B cell (primary cell): ENCODE measurements around the gene NPEPPS. TPM values are rescaled to one million over a fixed set of nuclear protein-coding genes. Genes with fewer than 3 reads are reported as not detected.

Source experiments
- ATAC-seq: fragments of 200-7000 bp; cut with Tn5 transposase; one replicate; pipeline ENCODE4 v1.10.0; 2021; ENCODE audit warnings: low read depth, mild to moderate bottlenecking, moderate number of reproducible peaks, moderate library complexity
- CTCF ChIA-PET: fragments of 350-600 bp; sonication (Branson Sonifier 250); formaldehyde crosslinking; loops from one replicate; lab custom pipeline; 2021; ENCODE audit warnings: antibody characterized with exemption, inconsistent platforms; lab: Charles Lee
- POLR2A ChIA-PET: fragments of 350-600 bp; sonication (Branson Sonifier 250); formaldehyde crosslinking; loops from one replicate; lab custom pipeline; 2021; ENCODE audit warnings: antibody characterized with exemption; lab: Charles Lee
- DNase-seq: peaks from one replicate; pipeline ENCODE4 v3.0.0; 2013
- H2AFZ ChIP-seq: 2 replicates; pipeline ENCODE4 v1.6.1; 2012; ENCODE audit warnings: mild to moderate bottlenecking, low read depth, low read length; ENCODE audit not compliant: insufficient read depth, poor library complexity, severe bottlenecking
- H3K27ac ChIP-seq, 2 donors: 1 replicate in 1 of 2; 2 replicates in 1 of 2; pipeline ENCODE4 v1.5.1; 2012 to 2013; ENCODE audit warnings: low read length in 2 of 2, mild to moderate bottlenecking in 2 of 2, moderate library complexity in 1 of 2
- H3K27me3 ChIP-seq, 4 experiments: fragments of 200-600 bp in 1 of 4; sonication (generic) in 1 of 4; replicated peaks in 1 of 4; 1 replicate in 2 of 4; 2 replicates in 2 of 4; pipeline versions ENCODE4 v1.6.1 to v1.7.0; 2013 to 2016; ENCODE audit warnings: low read length in 3 of 4, mild to moderate bottlenecking in 2 of 4, mixed read lengths in 1 of 4, moderate library complexity in 1 of 4; ENCODE audit not compliant: insufficient read depth in 4 of 4, control insufficient read depth in 3 of 4; ENCODE audit errors: control extremely low read depth in 1 of 4
- H3K36me3 ChIP-seq, 2 experiments: replicated peaks in 1 of 2; 1 replicate in 1 of 2; 2 replicates in 1 of 2; pipeline versions ENCODE4 v1.6.1 to v1.7.1; 2013; ENCODE audit warnings: low read length in 1 of 2; ENCODE audit not compliant: insufficient read depth in 2 of 2, control insufficient read depth in 1 of 2; ENCODE audit errors: control extremely low read depth in 1 of 2, extremely low read depth in 1 of 2
- H3K4me1 ChIP-seq, 2 donors: fragments of 200-600 bp in 1 of 2; sonication (generic) in 1 of 2; 1 replicate in 1 of 2; 2 replicates in 1 of 2; pipeline versions ENCODE4 v1.5.1 to v1.6.1; 2013 to 2017; ENCODE audit warnings: low read length in 2 of 2; ENCODE audit not compliant: control insufficient read depth in 2 of 2, insufficient read depth in 2 of 2
- H3K4me2 ChIP-seq: replicated peaks from 2 replicates; pipeline ENCODE3; 2012; ENCODE audit warnings: mild to moderate bottlenecking, low read depth, low read length; ENCODE audit not compliant: poor library complexity, severe bottlenecking
- H3K4me3 ChIP-seq, 5 experiments: fragments of 200-600 bp in 1 of 5; sonication (generic) in 1 of 5; 1 replicate in 3 of 5; 2 replicates in 2 of 5; pipeline versions ENCODE4 v1.5.1 to v1.7.0; 2011 to 2016; ENCODE audit warnings: low read length in 4 of 5, mild to moderate bottlenecking in 4 of 5, low read depth in 2 of 5, control low read depth in 1 of 5, moderate library complexity in 1 of 5; ENCODE audit not compliant: insufficient read depth in 1 of 5; ENCODE audit errors: control extremely low read depth in 1 of 5, extremely low read depth in 1 of 5
- H3K79me2 ChIP-seq: fragments of 200-600 bp; sonication (generic); one replicate; pipeline ENCODE4 v1.6.0; 2016; ENCODE audit warnings: low read length; ENCODE audit not compliant: control insufficient read depth, insufficient read depth
- H3K9ac ChIP-seq: fragments of 200-600 bp; sonication (generic); 2 replicates; pipeline ENCODE4 v1.6.1; 2017; ENCODE audit warnings: mild to moderate bottlenecking, low read length, moderate library complexity
- H3K9me3 ChIP-seq, 3 donors: one replicate each; pipeline versions ENCODE4 v1.6.1 to v1.7.1; 2013; ENCODE audit warnings: low read length in 2 of 3; ENCODE audit not compliant: control insufficient read depth in 2 of 3, insufficient read depth in 1 of 3; ENCODE audit errors: control extremely low read depth in 1 of 3
- H4K20me1 ChIP-seq: 2 replicates; pipeline ENCODE4 v1.6.0; 2012; ENCODE audit warnings: mild to moderate bottlenecking, low read length; ENCODE audit not compliant: insufficient read depth, control insufficient read depth, poor library complexity, severe bottlenecking
- H3K27ac Mint-ChIP-seq: one replicate; pipeline ENCODE4 v1.8.0; 2021; ENCODE audit warnings: mixed read lengths
- H3K27me3 Mint-ChIP-seq: one replicate; pipeline ENCODE4 v1.8.0; 2021; ENCODE audit warnings: mixed read lengths
- H3K4me1 Mint-ChIP-seq: one replicate; pipeline ENCODE4 v1.8.0; 2021; ENCODE audit warnings: mixed read lengths
- H3K4me3 Mint-ChIP-seq: one replicate; pipeline ENCODE4 v1.8.0; 2021; ENCODE audit warnings: mixed read lengths
- H3K9me3 Mint-ChIP-seq: one replicate; pipeline ENCODE4 v1.8.0; 2022; ENCODE audit warnings: mixed read lengths; ENCODE audit not compliant: insufficient read depth
- CTCF ChIP-seq: fragments of 200-600 bp; IDR thresholded peaks from one replicate; pipeline ENCODE4 v1.8.0; 2022; ENCODE audit warnings: antibody characterized with exemption, mild to moderate bottlenecking
- EZH2 ChIP-seq: IDR thresholded peaks from 2 replicates; pipeline ENCODE4 v1.6.1; 2012; ENCODE audit warnings: borderline replicate concordance, low read depth, mild to moderate bottlenecking, moderate library complexity, low read length; ENCODE audit not compliant: insufficient read depth, poor library complexity, severe bottlenecking
- WGBS: methylation state at CpG from one replicate; pipeline ENCODE4 v1.1.5; 2013; ENCODE audit warnings: missing lambda C conversion rate; ENCODE audit not compliant: insufficient coverage; 5-methylcytosine and 5-hydroxymethylcytosine counted together
- intact Hi-C: fragments of 100-400 bp; cut with micrococcal nuclease; formaldehyde crosslinking; loops from one replicate; pipeline ENCODE4 v1.10.0; 2022
- polyA plus RNA-seq: library from polyadenylated mRNA; depleted of rRNA; stranded (reverse); fragments of >200 nt; gene quantifications from 2 replicates; pipeline ENCODE4 v1.2.3, GENCODE V29; 2012
- total RNA-seq, 2 donors: library from RNA; stranded (reverse); fragments of 120-200 nt in 1 of 2; gene quantifications; 1 replicate in 1 of 2; 2 replicates in 1 of 2; pipeline versions ENCODE4 v1.2.3 to v1.2.4, GENCODE V29; 2013 to 2022

NPEPPS gene
- total and polyA plus RNA-seq, 2 donors (not counting 1 experiment from before 2014, with no cell fraction given), result 47.8 to 160 TPM

DNA sequence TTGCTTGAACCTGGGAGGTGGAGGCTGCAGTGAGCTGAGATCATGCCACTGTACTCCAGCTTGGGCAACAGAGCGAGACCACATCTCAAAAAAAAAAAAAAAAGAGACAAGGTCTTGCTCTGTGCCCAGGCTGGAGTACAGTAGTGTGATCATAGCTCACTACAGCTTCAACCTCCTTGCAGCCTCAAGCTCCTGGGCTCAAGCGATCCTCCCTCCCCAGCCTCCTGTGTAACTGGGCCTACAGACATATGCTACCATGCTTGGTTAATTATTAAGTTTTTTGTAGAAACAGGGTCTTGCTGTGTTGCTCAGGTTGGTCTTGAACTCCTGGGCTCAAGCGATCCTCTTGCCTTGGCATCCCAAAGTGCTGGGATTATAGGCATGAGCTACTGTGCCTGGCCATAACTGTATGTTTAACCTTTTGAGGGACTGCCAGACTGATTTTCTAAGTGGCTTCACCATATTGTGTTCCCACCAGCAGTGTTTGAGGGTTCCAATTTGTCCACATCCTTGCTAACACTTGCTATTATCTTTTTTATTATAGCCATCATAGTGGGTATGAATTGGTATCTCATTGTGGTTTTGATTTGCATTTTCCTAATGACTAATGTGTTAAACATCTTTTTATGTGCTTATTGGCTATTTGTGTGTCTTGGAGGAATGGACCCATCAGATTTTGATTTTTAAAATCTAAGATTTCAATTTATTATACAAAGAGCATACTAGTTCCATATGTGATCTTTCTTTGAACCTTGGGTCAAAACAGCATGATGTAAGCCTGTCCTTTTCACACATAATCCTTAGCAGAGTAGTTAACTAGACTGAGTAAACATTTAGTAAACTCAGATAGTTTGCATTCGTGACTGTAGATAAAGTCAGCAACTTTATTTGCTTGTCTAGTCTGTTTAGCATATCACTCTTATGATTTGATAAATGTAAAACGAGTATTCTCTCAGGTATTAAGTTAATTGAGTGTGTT lies 80.8 kb downstream of the NPEPPS start:
- WGBS, result 100% methylated on average over 2 of the region's 5 CpGs
- Histone ChIP-seq H3K9me3 (no peaks in the 10 kb centered on the region), H3K27ac (no peak overlapping the region), H3K27me3 (no peaks in the 10 kb centered on the region), H4K20me1 (no peaks in the 10 kb centered on the region), H3K36me3 (peaks cover 6 to 33% of the 10 kb centered on the region in 2 experiments), H3K4me3 (no peak overlapping the region), H3K9ac (no peak overlapping the region), H3K4me2 (no peak overlapping the region), H3K4me1 (no peaks in the 10 kb centered on the region), H2AFZ (no peak overlapping the region), H3K79me2 (peaks cover 3% of the 10 kb centered on the region)
- Mint-ChIP-seq H3K27ac (no peak overlapping the region), H3K4me1 (no peaks in the 10 kb centered on the region), H3K9me3 (no peaks in the 10 kb centered on the region), H3K4me3 (no peak overlapping the region), H3K27me3 (no peaks in the 10 kb centered on the region)
- ChIA-PET POLR2A (interaction anchor here (0.7 kb wide), 1 partner anchor 783 kb away, joined by 4 read pairs; no protein-coding TSS in a partner anchor), CTCF (no interaction called here)
- intact Hi-C loops, result no loop called here
- no peak for ATAC-seq
- DNase-seq, result no peak
- no peak for TF ChIP-seq EZH2
- no peak for TF ChIP-seq CTCF
